AG09309 (cell line): ENCODE results near the gene CCNY.

Source experiments
- DNase-seq: peaks from one replicate; pipeline ENCODE4 v3.0.0-alpha.2; 2010; ENCODE audit warnings: low read depth
- H3K4me3 ChIP-seq: 2 replicates; pipeline ENCODE4 v1.5.1; 2011; ENCODE audit warnings: mild to moderate bottlenecking, low read depth, low read length, moderate library complexity; ENCODE audit not compliant: control insufficient read depth
- CTCF ChIP-seq: IDR thresholded peaks from 2 replicates; pipeline ENCODE4 v1.5.1; 2011; ENCODE audit warnings: mild to moderate bottlenecking, low read depth, low read length, inconsistent platforms; ENCODE audit not compliant: insufficient read depth, control insufficient read depth; ENCODE audit errors: missing control alignments

CCNY gene

GRCh38 chr10:35563261-35563891 lies 227.1 kb downstream of the CCNY start:
- peak; percentile 100 for TF ChIP-seq CTCF
- no peak for DNase-seq
- H3K4me3 ChIP-seq = no peak overlapping the region

DNA sequence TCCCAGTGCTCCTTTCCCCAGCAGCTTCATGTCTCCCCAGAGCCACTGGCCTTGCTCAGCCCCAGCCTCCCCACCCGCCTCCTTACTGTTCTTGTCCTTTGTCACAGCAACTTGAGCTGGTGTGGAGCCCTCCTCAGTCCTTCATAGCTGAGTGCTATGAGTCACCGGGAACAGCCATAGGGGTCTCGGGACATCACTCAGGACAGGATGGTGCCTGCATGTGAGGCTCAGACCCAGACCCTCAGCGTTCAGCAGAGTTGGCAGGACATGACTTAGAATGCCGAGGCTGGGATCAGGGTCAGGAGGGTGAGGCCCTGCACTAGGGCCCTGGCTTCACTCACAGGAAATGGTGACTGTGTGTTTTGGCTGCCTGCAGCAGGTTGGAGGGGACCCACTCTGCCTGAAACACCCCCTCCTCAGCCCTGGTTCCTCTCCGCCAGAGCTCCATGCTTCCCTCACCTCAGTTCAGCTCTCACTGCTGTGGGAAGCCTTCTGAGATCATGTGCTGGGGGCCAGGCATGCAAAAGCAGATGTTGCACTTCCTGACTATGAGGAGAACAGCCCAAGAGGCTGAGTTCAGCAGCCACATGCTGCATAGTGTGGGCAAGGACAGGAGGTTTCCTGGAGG lies 228.1 kb downstream of the CCNY start:
- no peak for DNase-seq
- TF ChIP-seq CTCF = no peak
- no peak overlapping the region for H3K4me3 ChIP-seq

GRCh38 chr10:35565602-35566081 lies 229.3 kb downstream of the CCNY start:
- no peak overlapping the region for H3K4me3 ChIP-seq
- TF ChIP-seq CTCF = no peak
- no peak for DNase-seq

DNA sequence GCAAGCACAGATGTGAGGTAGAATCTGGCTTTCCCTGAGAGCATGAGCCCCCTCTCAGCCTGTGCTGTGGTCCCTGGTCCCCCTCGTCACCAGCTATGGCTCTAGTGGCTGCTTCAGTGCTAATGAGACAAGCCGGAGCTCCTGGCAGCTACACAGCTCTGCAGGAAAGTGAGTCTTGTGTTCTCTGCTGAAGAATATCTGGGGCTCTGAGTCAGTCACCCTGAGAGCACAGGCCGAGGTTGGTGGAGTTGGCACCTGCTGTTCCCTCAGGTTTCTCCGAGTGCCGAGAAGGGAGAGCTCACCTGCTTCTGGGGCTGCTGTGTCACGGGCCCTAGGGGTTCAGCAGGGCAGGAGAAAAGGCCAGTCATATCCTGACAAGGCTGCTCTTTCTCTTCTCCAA lies 231.6 kb downstream of the CCNY start:
- no peak for TF ChIP-seq CTCF
- H3K4me3 ChIP-seq = no peak overlapping the region
- DNase-seq = no peak

DNA sequence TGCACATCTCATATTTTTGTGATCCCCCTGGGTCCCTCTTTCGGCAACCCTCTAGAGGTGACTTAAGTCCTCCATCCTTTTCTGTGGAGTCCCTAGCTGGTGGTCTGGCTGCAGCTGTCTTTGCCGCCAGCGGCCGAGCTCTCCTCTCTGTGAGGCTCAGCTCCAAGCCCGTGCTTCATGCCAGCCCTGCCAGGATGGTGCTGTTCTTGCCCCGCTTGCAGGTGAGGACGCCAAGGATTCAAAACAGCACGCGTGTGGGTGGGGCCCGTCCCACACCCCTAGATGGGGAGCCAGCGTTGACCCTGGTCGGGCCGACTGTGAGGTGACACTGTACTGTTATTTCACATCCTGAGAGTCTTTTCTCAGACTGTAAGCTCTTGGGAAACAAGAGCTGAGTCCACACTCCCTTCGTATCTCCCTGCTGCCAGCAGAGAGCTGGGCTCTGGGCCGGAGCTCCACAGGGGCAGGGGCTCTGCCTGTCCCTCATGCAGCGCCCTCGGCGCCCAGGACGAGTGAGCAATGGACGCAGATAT lies 232.2 kb downstream of the CCNY start:
- DNase-seq = no peak
- H3K4me3 ChIP-seq = no peak overlapping the region
- no peak for TF ChIP-seq CTCF

- H3K4me3 ChIP-seq = no peak overlapping the region
- no peak for TF ChIP-seq CTCF
- no peak for DNase-seq
These were observed 232.9 kb downstream of the CCNY start for GRCh38 chr10:35569111-35569707.
